Measurements from ENCODE around the gene GPR55.

DNA sequence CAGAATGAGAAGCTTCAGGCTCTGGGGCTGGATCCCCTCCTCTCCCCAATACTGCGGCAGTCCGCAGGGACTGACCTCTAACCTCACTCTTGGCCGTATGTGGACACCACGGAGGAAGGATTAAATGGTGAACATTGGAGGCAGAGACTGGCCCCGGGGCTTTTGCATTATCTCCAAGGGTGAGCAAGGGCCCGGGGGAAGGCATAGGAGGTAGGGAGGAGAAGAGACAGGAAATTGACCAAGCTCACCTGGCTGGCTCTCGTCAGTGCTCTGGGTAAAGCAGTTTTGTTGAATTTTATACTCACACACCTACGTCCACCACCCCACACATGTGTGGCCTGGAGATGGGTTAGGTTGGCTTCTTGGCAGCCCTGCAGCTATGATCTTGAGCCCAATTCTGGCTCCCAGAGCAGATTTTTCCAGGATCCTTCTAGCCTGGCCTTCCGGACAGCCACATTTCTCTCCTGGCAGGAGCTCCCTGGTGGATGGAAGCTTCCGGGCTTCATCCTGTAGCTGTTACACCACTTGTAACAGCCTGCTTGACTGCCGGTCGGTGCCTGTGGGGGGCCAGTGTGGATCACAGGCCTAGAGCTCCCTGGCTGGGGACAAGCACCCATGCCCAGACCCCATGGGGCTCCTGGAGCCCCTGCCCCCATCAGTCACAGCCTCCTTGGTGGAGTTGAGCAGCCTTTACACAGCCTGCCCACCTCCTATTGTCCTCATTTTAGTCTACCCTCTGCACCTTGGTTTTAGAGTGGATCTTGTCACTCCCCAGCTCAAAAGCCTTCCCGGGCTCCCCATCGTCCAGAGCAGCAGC is 52.7 kb downstream of the GPR55 start:
- TF ChIP-seq, protein P1, sequence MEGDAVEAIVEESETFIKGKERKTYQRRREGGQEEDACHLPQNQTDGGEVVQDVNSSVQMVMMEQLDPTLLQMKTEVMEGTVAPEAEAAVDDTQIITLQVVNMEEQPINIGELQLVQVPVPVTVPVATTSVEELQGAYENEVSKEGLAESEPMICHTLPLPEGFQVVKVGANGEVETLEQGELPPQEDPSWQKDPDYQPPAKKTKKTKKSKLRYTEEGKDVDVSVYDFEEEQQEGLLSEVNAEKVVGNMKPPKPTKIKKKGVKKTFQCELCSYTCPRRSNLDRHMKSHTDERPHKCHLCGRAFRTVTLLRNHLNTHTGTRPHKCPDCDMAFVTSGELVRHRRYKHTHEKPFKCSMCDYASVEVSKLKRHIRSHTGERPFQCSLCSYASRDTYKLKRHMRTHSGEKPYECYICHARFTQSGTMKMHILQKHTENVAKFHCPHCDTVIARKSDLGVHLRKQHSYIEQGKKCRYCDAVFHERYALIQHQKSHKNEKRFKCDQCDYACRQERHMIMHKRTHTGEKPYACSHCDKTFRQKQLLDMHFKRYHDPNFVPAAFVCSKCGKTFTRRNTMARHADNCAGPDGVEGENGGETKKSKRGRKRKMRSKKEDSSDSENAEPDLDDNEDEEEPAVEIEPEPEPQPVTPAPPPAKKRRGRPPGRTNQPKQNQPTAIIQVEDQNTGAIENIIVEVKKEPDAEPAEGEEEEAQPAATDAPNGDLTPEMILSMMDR (IDR thresholded peaks at IDR 0.05): no peak
- TF ChIP-seq ZFX (IDR thresholded peaks at IDR 0.05; ENCODE audit: borderline replicate concordance): no peak

Data from 22Rv1 (cell line).